Muscle layer of colon (tissue), 2 donors: Measurements from ENCODE around the gene TMEM237.
"Not testable (repeated sequence)": the region's sequence is repeated elsewhere in the genome, so short reads cannot be mapped to it uniquely, and the experiment has no call there.

ENCODE experiments used
- H3K27ac ChIP-seq: one replicate; pipeline ENCODE4 v1.7.0; 2013; ENCODE audit warnings: low read depth, mild to moderate bottlenecking, low read length, moderate library complexity
- H3K27me3 ChIP-seq, 2 donors: one replicate each; pipeline ENCODE4 v1.7.0; 2013; ENCODE audit warnings: low read length in 2 of 2, mild to moderate bottlenecking in 2 of 2; ENCODE audit not compliant: insufficient read depth in 2 of 2, control insufficient read depth in 1 of 2
- H3K36me3 ChIP-seq: one replicate; pipeline ENCODE4 v1.7.0; 2013; ENCODE audit warnings: mild to moderate bottlenecking, low read length; ENCODE audit not compliant: insufficient read depth
- H3K4me1 ChIP-seq: one replicate; pipeline ENCODE4 v1.7.0; 2013; ENCODE audit warnings: mild to moderate bottlenecking, low read length; ENCODE audit not compliant: insufficient read depth
- H3K4me3 ChIP-seq, 2 donors: one replicate each; pipeline ENCODE4 v1.7.0; 2013; ENCODE audit warnings: low read length in 2 of 2, low read depth in 1 of 2, mild to moderate bottlenecking in 1 of 2, moderate library complexity in 1 of 2
- H3K9ac ChIP-seq: one replicate; pipeline ENCODE4 v1.7.0; 2013; ENCODE audit warnings: low read length
- H3K9me3 ChIP-seq: one replicate; pipeline ENCODE4 v1.7.0; 2013; ENCODE audit warnings: mild to moderate bottlenecking, low read length
- donor health status: abdominal sarcoma.
- donor health status: Adenocarcinoma of cecum.

The TMEM237 gene

GRCh38 chr2:201643216-201643890, at the start of gene TMEM237:
TMEM237 (minus strand) TSS chr2:201643503; CDS start chr2:201643400, 103 bp downstream.
- no peaks in the 10 kb centered on the region for H3K27me3 ChIP-seq
- peak within 1 kb of the TSS; percentile 82 for H3K9ac ChIP-seq
- no peaks in the 10 kb centered on the region for H3K9me3 ChIP-seq
- H3K36me3 ChIP-seq = peaks cover 6% of the 10 kb centered on the region
- peak within 1 kb of the TSS; percentile 94 for H3K27ac ChIP-seq
- peaks cover 7% of the 10 kb centered on the region for H3K4me1 ChIP-seq
- H3K4me3 ChIP-seq = peak within 1 kb of the TSS; percentile 91 to 93

- H3K27me3 ChIP-seq = no peaks in the 10 kb centered on the region
- H3K4me1 ChIP-seq = no peaks in the 10 kb centered on the region
- H3K9me3 ChIP-seq = no peaks in the 10 kb centered on the region
- no peak overlapping the region for H3K9ac ChIP-seq
- no peak overlapping the region for H3K4me3 ChIP-seq
- no peaks in the 10 kb centered on the region for H3K36me3 ChIP-seq
- H3K27ac ChIP-seq = no peak overlapping the region
Measured at GRCh38 chr2:201685156-201685555, 41.9 kb upstream of the TMEM237 start.

- no peak overlapping the region for H3K9ac ChIP-seq
- H3K9me3 ChIP-seq = no peaks in the 10 kb centered on the region
- H3K27me3 ChIP-seq = no peaks in the 10 kb centered on the region
- no peak overlapping the region for H3K27ac ChIP-seq
- H3K36me3 ChIP-seq = no peaks in the 10 kb centered on the region
- H3K4me3 ChIP-seq = no peak overlapping the region
- H3K4me1 ChIP-seq = no peaks in the 10 kb centered on the region
Measured at GRCh38 chr2:201680743-201681142, 37.4 kb upstream of the TMEM237 start.

GRCh38 chr2:201678401-201678800, 35.1 kb upstream of the TMEM237 start:
- H3K9me3 ChIP-seq = no peaks in the 10 kb centered on the region
- H3K36me3 ChIP-seq = no peaks in the 10 kb centered on the region
- no peak overlapping the region for H3K4me3 ChIP-seq
- no peak overlapping the region for H3K9ac ChIP-seq
- H3K27me3 ChIP-seq = no peaks in the 10 kb centered on the region
- no peak overlapping the region for H3K27ac ChIP-seq
- no peaks in the 10 kb centered on the region for H3K4me1 ChIP-seq

- H3K4me1 ChIP-seq = no peaks in the 10 kb centered on the region
- H3K4me3 ChIP-seq = no peak overlapping the region
- H3K27ac ChIP-seq = no peak overlapping the region
- no peaks in the 10 kb centered on the region for H3K27me3 ChIP-seq
- no peak overlapping the region for H3K9ac ChIP-seq
- H3K36me3 ChIP-seq = no peaks in the 10 kb centered on the region
- H3K9me3 ChIP-seq = no peaks in the 10 kb centered on the region
Measured at GRCh38 chr2:201675454-201675853, 32.2 kb upstream of the TMEM237 start.

GRCh38 chr2:201674794-201675193, 31.5 kb upstream of the TMEM237 start:
- Histone ChIP-seq H3K9ac (no peak overlapping the region), H3K36me3 (no peaks in the 10 kb centered on the region), H3K27me3 (no peaks in the 10 kb centered on the region), H3K4me1 (no peaks in the 10 kb centered on the region), H3K27ac (no peak overlapping the region), H3K4me3 (no peak overlapping the region), H3K9me3 (no peaks in the 10 kb centered on the region)

GRCh38 chr2:201674298-201674697, 31.0 kb upstream of the TMEM237 start:
- H3K4me1 ChIP-seq = no peaks in the 10 kb centered on the region
- H3K27ac ChIP-seq = no peak overlapping the region
- no peaks in the 10 kb centered on the region for H3K27me3 ChIP-seq
- H3K4me3 ChIP-seq = no peak overlapping the region
- no peak overlapping the region for H3K9ac ChIP-seq
- no peaks in the 10 kb centered on the region for H3K9me3 ChIP-seq
- no peaks in the 10 kb centered on the region for H3K36me3 ChIP-seq

- Histone ChIP-seq H3K4me3 (no peak overlapping the region), H3K27me3 (no peaks in the 10 kb centered on the region), H3K36me3 (no peaks in the 10 kb centered on the region), H3K27ac (no peak overlapping the region), H3K9ac (no peak overlapping the region), H3K9me3 (no peaks in the 10 kb centered on the region), H3K4me1 (no peaks in the 10 kb centered on the region)
Measured at GRCh38 chr2:201673546-201673945, 30.2 kb upstream of the TMEM237 start.

GRCh38 chr2:201671205-201671604, 27.9 kb upstream of the TMEM237 start:
- H3K9me3 ChIP-seq, H3K4me3 ChIP-seq, H3K9ac ChIP-seq, H3K27me3 ChIP-seq, H3K36me3 ChIP-seq, H3K27ac ChIP-seq, H3K4me1 ChIP-seq: not testable (repeated sequence)

GRCh38 chr2:201669865-201670264, 26.6 kb upstream of the TMEM237 start:
- H3K27me3 ChIP-seq = no peaks in the 10 kb centered on the region
- no peaks in the 10 kb centered on the region for H3K9me3 ChIP-seq
- H3K4me3 ChIP-seq = no peak overlapping the region
- no peak overlapping the region for H3K27ac ChIP-seq
- H3K4me1 ChIP-seq = no peaks in the 10 kb centered on the region
- no peak overlapping the region for H3K9ac ChIP-seq
- no peaks in the 10 kb centered on the region for H3K36me3 ChIP-seq

GRCh38 chr2:201668402-201668910, 25.2 kb upstream of the TMEM237 start:
- Histone ChIP-seq H3K36me3 (no peaks in the 10 kb centered on the region), H3K9me3 (no peaks in the 10 kb centered on the region), H3K9ac (no peak overlapping the region), H3K4me1 (no peaks in the 10 kb centered on the region), H3K27me3 (no peaks in the 10 kb centered on the region), H3K27ac (no peak overlapping the region), H3K4me3 (no peak overlapping the region)

- no peak overlapping the region for H3K4me3 ChIP-seq
- no peaks in the 10 kb centered on the region for H3K27me3 ChIP-seq
- no peaks in the 10 kb centered on the region for H3K36me3 ChIP-seq
- no peak overlapping the region for H3K9ac ChIP-seq
- no peaks in the 10 kb centered on the region for H3K9me3 ChIP-seq
- H3K27ac ChIP-seq = no peak overlapping the region
- no peaks in the 10 kb centered on the region for H3K4me1 ChIP-seq
Measured at GRCh38 chr2:201664334-201664733, 21.0 kb upstream of the TMEM237 start.
